SJSA1 (cell line): ENCODE results near the gene PLK5. TPM values are rescaled to one million over a fixed set of nuclear protein-coding genes. Genes with fewer than 3 reads are reported as not detected.

Experiments
- DNase-seq, 2 experiments: peaks; one replicate each; pipeline ENCODE4 v3.0.0-alpha.2; 2015 to 2020; ENCODE audit warnings: low spot score in 2 of 2, low read depth in 1 of 2
- H3K27ac ChIP-seq: fragments of 250-450 bp; sonication (Bioruptor Pico); 2 replicates; pipeline ENCODE4 v1.5.1; 2020; ENCODE audit warnings: mild to moderate bottlenecking, moderate library complexity
- H3K27me3 ChIP-seq: fragments of 250-450 bp; sonication (Bioruptor Pico); replicated peaks from 2 replicates; pipeline ENCODE4 v1.5.1; 2020; ENCODE audit warnings: mild to moderate bottlenecking, moderate library complexity
- H3K36me3 ChIP-seq: fragments of 250-450 bp; sonication (Bioruptor Pico); 2 replicates; pipeline ENCODE4 v1.5.1; 2020; ENCODE audit warnings: mild to moderate bottlenecking
- H3K4me1 ChIP-seq: fragments of 250-450 bp; sonication (Bioruptor Pico); replicated peaks from 2 replicates; pipeline ENCODE4 v1.6.1; 2021; ENCODE audit warnings: mild to moderate bottlenecking
- H3K4me3 ChIP-seq: fragments of 250-450 bp; sonication (Bioruptor Pico); 2 replicates; pipeline ENCODE4 v1.5.1; 2020; ENCODE audit warnings: mild to moderate bottlenecking
- H3K9me3 ChIP-seq: fragments of 250-450 bp; sonication (Bioruptor Pico); replicated peaks from 2 replicates; pipeline ENCODE4 v1.5.1; 2020; ENCODE audit warnings: mild to moderate bottlenecking
- total RNA-seq: library from RNA; depleted of rRNA; stranded (reverse); fragments of >200 nt; shearing (Covaris generic); gene quantifications from 2 replicates; pipeline ENCODE4 v1.2.3, GENCODE V29; 2014

Gene PLK5
- total RNA-seq, 1 experiment from 2014 or later = not detected

GRCh38 chr19:1486720-1487575 is 36.9 kb upstream of the PLK5 start:
- Histone ChIP-seq H3K4me1 (peaks cover 16% of the 10 kb centered on the region), H3K4me3 (no peak overlapping the region), H3K27ac (no peak overlapping the region), H3K27me3 (peaks cover 9% of the 10 kb centered on the region), H3K36me3 (no peaks in the 10 kb centered on the region; the same call in 1 of the 2 replicates), H3K9me3 (peaks cover 6% of the 10 kb centered on the region; the same call in 1 of the 2 replicates)
- no peak for DNase-seq

GRCh38 chr19:1487576-1488281 is 36.1 kb upstream of the PLK5 start:
- Histone ChIP-seq H3K27ac (no peak overlapping the region), H3K27me3 (peaks cover 17% of the 10 kb centered on the region), H3K9me3 (peaks cover 6% of the 10 kb centered on the region; the same call in 1 of the 2 replicates), H3K36me3 (no peaks in the 10 kb centered on the region; the same call in 1 of the 2 replicates), H3K4me1 (peaks cover 16% of the 10 kb centered on the region), H3K4me3 (no peak overlapping the region)
- no peak for DNase-seq

- Histone ChIP-seq H3K27me3 (peaks cover 22% of the 10 kb centered on the region), H3K36me3 (no peaks in the 10 kb centered on the region; the same call in 1 of the 2 replicates), H3K9me3 (peaks cover 6% of the 10 kb centered on the region; the same call in 1 of the 2 replicates), H3K27ac (no peak overlapping the region), H3K4me1 (peaks cover 16% of the 10 kb centered on the region), H3K4me3 (no peak overlapping the region)
- no peak for DNase-seq
Measured at GRCh38 chr19:1488282-1488601, 35.6 kb upstream of the PLK5 start.

GRCh38 chr19:1489463-1490310 is 34.2 kb upstream of the PLK5 start:
- Histone ChIP-seq H3K4me3 (peak overlapping the region; percentile 44), H3K27ac (no peak overlapping the region), H3K9me3 (peaks cover 6% of the 10 kb centered on the region; the same call in 1 of the 2 replicates)

DNA sequence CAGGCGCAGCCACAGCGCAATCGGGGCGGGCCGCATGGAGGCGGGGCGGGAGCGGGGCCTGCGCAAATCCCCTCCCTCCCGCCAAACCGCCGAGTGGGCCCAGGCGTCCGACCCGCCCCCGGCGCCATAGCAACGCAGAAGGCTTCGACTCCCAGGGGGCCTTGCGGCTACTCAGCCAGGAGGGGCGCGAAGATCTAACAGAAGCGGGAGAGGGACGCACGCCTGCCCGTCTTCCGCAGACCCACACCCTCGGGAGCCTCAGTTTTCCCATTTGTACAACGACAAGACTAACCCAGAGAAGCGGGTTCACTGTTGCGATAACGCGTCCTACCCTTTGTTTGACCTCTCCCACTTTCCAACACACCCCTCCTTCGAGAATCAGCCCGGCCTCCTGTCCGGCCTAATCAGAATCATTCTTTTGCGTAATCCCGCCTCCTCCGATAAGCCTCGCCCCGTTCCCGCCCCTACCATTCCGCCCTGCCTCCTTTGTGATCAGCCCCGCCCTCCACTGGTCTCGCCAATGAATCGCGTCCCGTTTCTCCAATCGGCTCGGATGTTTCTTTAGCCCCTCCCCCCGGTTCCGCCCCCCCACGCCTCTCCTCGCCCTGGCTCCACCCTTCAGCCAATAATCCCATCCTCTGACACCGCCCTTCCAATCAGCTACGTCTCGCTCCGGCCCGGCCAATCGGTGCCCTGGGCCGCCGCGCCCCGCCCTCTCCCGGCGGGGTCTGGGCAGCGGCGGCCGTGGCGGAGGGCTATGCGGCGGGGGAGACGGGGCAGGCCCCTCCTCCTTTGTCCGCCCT is 33.4 kb upstream of the PLK5 start, which contains the start of gene PCSK4:
Gene PCSK4, minus strand, starts transcription at position 40 of the 803 bp plus-strand sequence. Its CDS starts 4 bp downstream, at position 36.
- Histone ChIP-seq H3K9me3 (peaks cover 6% of the 10 kb centered on the region; the same call in 1 of the 2 replicates), H3K27ac (no peak within 1 kb of the TSS)

More at GRCh38 chr19:1489463-1490310, 34.2 kb upstream of the PLK5 start:
- Histone ChIP-seq H3K36me3 (no peaks in the 10 kb centered on the region; the same call in 1 of the 2 replicates), H3K4me1 (peaks cover 16% of the 10 kb centered on the region), H3K27me3 (peaks cover 33% of the 10 kb centered on the region)
- no peak for DNase-seq

GRCh38 chr19:1491114-1491848 is 32.6 kb upstream of the PLK5 start, which contains the start of gene REEP6:
REEP6 (plus strand) TSS chr19:1491181; CDS start chr19:1491270, 89 bp downstream.
- peaks cover 6% of the 10 kb centered on the region; the same call in 1 of the 2 replicates for H3K9me3 ChIP-seq
- H3K27me3 ChIP-seq = peaks cover 46% of the 10 kb centered on the region
- peak within 1 kb of the TSS; percentile 44 for H3K4me3 ChIP-seq
- DNase-seq = no peak
- H3K36me3 ChIP-seq = no peaks in the 10 kb centered on the region; the same call in 1 of the 2 replicates
- H3K27ac ChIP-seq = no peak within 1 kb of the TSS
- H3K4me1 ChIP-seq = peaks cover 16% of the 10 kb centered on the region

More for the DNA sequence above, 33.4 kb upstream of the PLK5 start, which contains the start of gene PCSK4:
- H3K36me3 ChIP-seq = no peaks in the 10 kb centered on the region; the same call in 1 of the 2 replicates
- H3K4me1 ChIP-seq = peaks cover 16% of the 10 kb centered on the region
- DNase-seq = peak; percentile 99
- H3K4me3 ChIP-seq = peak within 1 kb of the TSS; percentile 44
- peaks cover 42% of the 10 kb centered on the region for H3K27me3 ChIP-seq

DNA sequence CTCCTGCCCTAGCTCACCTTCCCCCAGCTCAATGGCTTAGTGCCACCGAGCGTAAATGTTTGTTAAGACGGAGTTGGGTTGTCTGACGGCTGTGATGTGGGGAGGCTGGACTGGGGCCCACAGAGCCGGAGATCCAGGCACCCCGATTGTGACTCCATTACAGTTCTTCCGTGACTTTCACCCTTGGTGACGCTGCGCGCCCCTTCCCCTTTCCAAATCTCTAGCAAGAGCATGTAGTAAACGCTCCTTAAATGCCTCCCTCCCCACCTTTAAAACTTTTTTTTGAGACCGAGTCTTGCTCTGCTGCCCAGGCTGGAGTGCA is 32.1 kb upstream of the PLK5 start:
- no peak for DNase-seq
- no peak overlapping the region for H3K4me3 ChIP-seq
- no peak overlapping the region for H3K27ac ChIP-seq
- peaks cover 16% of the 10 kb centered on the region for H3K4me1 ChIP-seq
- H3K27me3 ChIP-seq = peaks cover 51% of the 10 kb centered on the region
- peaks cover 6% of the 10 kb centered on the region; the same call in 1 of the 2 replicates for H3K9me3 ChIP-seq
- no peaks in the 10 kb centered on the region; the same call in 1 of the 2 replicates for H3K36me3 ChIP-seq

DNA sequence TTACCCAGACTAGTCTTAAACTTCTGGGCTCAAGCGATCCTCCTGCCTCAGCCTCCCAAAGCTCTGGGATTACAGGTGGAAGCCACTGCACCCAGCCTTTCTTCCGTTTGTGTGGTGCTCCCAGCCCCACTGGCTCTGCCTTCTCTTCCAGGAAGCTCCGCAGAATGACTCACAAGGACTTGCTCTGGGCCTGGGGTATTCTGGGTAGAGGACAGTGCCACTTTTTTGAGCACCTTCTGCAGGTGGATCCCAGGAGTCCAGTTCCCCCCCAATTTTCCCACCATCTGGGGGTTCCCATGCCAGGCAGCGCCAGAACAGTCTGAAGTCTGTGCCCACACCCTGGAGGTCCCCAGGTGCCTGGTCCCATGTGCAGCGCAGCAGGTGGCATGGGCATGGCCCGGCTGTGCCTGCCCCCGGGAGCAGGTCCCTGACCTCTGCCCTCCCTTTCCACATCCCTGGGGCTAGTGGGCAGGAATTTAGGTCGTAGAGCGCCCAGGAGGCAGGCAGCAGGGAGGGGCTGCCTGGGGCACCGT is 31.3 kb upstream of the PLK5 start:
- Histone ChIP-seq H3K4me1 (peaks cover 16% of the 10 kb centered on the region), H3K36me3 (no peaks in the 10 kb centered on the region; the same call in 1 of the 2 replicates), H3K4me3 (no peak overlapping the region), H3K27ac (no peak overlapping the region), H3K9me3 (peaks cover 6% of the 10 kb centered on the region; the same call in 1 of the 2 replicates), H3K27me3 (peaks cover 58% of the 10 kb centered on the region)
- no peak for DNase-seq

DNA sequence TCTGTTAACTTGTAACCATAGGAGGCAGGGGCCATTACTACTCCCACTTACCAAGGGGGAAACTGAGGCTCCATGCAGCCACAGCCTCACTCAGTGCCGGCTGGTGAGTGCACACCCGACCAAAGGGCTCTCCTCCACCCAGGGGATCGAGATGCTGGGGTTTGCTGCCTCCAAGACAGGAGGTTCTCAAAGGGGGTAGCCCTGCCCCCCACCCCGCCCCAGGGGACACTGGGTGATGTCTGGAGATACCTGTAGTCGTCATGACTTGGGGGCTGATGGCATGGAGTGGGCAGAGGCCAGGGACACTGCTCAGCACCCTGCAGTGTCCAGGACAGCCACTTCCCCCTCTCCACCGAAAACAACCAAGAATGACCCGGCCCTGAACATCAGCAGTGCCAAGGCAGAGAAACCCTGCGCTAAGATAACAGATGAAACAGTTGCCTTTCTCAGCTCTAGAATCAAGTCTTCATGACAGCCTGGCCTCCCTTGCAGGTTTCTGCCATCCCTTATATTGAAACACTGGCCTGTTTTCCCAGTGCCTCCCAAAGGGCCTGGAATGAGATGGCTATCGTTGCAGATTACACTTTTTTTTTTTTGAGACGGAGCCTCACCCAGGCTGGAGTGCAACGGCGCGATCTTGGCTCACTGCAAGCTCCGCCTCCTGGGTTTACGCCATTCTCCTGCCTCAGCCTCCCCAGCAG is 29.6 kb upstream of the PLK5 start:
- H3K4me3 ChIP-seq = no peak overlapping the region
- no peaks in the 10 kb centered on the region; the same call in 1 of the 2 replicates for H3K36me3 ChIP-seq
- peaks cover 6% of the 10 kb centered on the region; the same call in 1 of the 2 replicates for H3K9me3 ChIP-seq
- H3K27me3 ChIP-seq = peaks cover 65% of the 10 kb centered on the region
- H3K4me1 ChIP-seq = peaks cover 16% of the 10 kb centered on the region
- DNase-seq = no peak
- no peak overlapping the region for H3K27ac ChIP-seq

DNA sequence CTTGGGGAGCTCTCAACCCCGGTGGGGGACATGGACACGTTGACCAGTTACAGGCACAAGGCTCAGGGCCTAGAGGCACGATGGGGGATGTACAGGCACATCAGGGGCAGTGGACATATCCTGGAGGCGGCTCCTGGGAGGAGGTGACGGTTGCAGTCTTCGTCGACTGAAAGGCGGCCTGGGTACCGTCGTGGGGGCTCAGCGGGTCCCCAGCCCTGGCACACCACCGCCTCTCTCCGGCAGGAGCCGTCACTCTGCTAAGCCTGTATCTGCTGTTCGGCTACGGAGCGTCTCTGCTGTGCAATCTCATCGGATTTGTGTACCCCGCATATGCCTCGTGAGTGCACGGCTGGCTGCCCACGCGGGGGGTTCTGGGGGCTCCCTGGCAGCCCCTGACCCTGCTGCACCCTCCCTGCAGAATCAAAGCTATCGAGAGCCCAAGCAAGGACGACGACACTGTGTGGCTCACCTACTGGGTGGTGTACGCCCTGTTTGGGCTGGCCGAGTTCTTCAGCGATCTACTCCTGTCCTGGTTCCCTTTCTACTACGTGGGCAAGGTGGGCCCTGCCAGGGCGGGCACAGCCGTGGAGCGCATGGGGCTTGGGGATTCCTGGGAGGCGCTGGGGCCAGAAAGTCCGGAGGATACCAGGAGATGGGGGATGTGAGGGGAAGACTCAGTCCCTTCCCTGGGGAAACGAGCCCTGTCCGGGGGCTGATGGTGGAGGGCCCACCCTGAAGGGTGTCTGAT is 28.7 kb upstream of the PLK5 start:
- Histone ChIP-seq H3K9me3 (peaks cover 6% of the 10 kb centered on the region; the same call in 1 of the 2 replicates), H3K36me3 (no peaks in the 10 kb centered on the region; the same call in 1 of the 2 replicates), H3K27me3 (peaks cover 65% of the 10 kb centered on the region), H3K4me3 (no peak overlapping the region), H3K27ac (no peak overlapping the region), H3K4me1 (peaks cover 9% of the 10 kb centered on the region)
- DNase-seq = no peak
